ENCODE measurements around the gene CMSS1.
"Not testable (repeated sequence)": the region's sequence is repeated elsewhere in the genome, so short reads cannot be mapped to it uniquely, and the experiment has no call there.

CMSS1 gene

GRCh38 chr3:100024520-100025303 lies 207.1 kb downstream of the CMSS1 start:
- DNase-seq (ENCODE audit: low read depth) = no peak

GRCh38 chr3:100027321-100027720 lies 209.7 kb downstream of the CMSS1 start:
- DNase-seq (ENCODE audit: low read depth) = no peak

- no peak for DNase-seq (ENCODE audit: low read depth)
Measured at GRCh38 chr3:100029052-100029451, 211.4 kb downstream of the CMSS1 start.

- no peak for DNase-seq (ENCODE audit: low read depth)
Measured at GRCh38 chr3:100029689-100030088, 212.0 kb downstream of the CMSS1 start.

GRCh38 chr3:100030346-100030745 lies 212.7 kb downstream of the CMSS1 start:
- no peak for DNase-seq (ENCODE audit: low read depth)

- DNase-seq (ENCODE audit: low read depth) = no peak
Measured at GRCh38 chr3:100030914-100031425, 213.3 kb downstream of the CMSS1 start.

- DNase-seq (ENCODE audit: low read depth) = no peak
Measured at GRCh38 chr3:100032243-100032642, 214.6 kb downstream of the CMSS1 start.

- no peak for DNase-seq (ENCODE audit: low read depth)
Measured at GRCh38 chr3:100033184-100033583, 215.5 kb downstream of the CMSS1 start.

- no peak for DNase-seq (ENCODE audit: low read depth)
Measured at GRCh38 chr3:100033903-100034471, 216.3 kb downstream of the CMSS1 start.

GRCh38 chr3:100039075-100039474 lies 221.4 kb downstream of the CMSS1 start:
- no peak for DNase-seq (ENCODE audit: low read depth)

- no peak for DNase-seq (ENCODE audit: low read depth)
Measured at GRCh38 chr3:100040451-100041225, 223.0 kb downstream of the CMSS1 start.

- DNase-seq (ENCODE audit: low read depth) = no peak
Measured at GRCh38 chr3:100041328-100041749, 223.7 kb downstream of the CMSS1 start.

- no peak for DNase-seq (ENCODE audit: low read depth)
Measured at GRCh38 chr3:100042166-100042981, 224.7 kb downstream of the CMSS1 start.

- no peak for DNase-seq (ENCODE audit: low read depth)
Measured at GRCh38 chr3:100043271-100043670, 225.6 kb downstream of the CMSS1 start.

- no peak for DNase-seq (ENCODE audit: low read depth)
Measured at GRCh38 chr3:100044369-100044768, 226.7 kb downstream of the CMSS1 start.

- DNase-seq (ENCODE audit: low read depth) = no peak
Measured at GRCh38 chr3:100045696-100046095, 228.0 kb downstream of the CMSS1 start.

GRCh38 chr3:100046986-100047385 lies 229.3 kb downstream of the CMSS1 start:
- DNase-seq (ENCODE audit: low read depth) = no peak

GRCh38 chr3:100047455-100048141 lies 229.9 kb downstream of the CMSS1 start:
- no peak for DNase-seq (ENCODE audit: low read depth)

- DNase-seq (ENCODE audit: low read depth) = no peak
Measured at GRCh38 chr3:100048248-100048647, 230.6 kb downstream of the CMSS1 start.

- DNase-seq (ENCODE audit: low read depth) = not testable (repeated sequence)
Measured at GRCh38 chr3:100051513-100051912, 233.9 kb downstream of the CMSS1 start.

- no peak for DNase-seq (ENCODE audit: low read depth)
Measured at GRCh38 chr3:100053951-100054620, 236.4 kb downstream of the CMSS1 start.
